Stimulated activated CD4-positive, alpha-beta T cell treated with anti-CD3 and anti-CD28 coated beads, Interleukin-1b, Interleukin-23, amount 100 ng/mL, for 1 hour (primary cell): Measurements from ENCODE around the gene PYURF.

ENCODE experiments used
- DNase-seq, 2 donors: peaks; one replicate each; pipeline ENCODE4 v3.0.0-alpha.2; 2020; ENCODE audit warnings: low read depth in 2 of 2

The PYURF gene

DNA sequence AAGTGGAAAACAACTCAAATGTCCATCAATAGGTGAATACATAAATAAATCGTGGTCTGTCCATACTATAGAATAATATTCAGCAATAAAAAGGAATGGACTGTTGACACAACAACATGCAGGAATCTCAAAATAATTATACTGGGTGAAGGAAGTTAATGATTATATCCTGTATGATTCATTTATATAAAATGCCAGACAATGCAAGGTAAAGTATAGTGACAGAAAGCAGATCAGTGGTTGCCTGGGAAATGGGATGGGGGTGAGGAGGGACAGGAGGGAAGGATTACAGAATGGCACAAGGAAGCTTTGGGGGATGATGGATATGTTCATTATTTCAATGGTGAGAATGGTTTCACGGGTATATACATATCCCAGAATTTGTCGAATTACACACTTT is 12.3 kb downstream of the PYURF start:
- no peak for DNase-seq

- DNase-seq, result no peak
These were observed 20.2 kb downstream of the PYURF start for GRCh38 chr4:88503344-88503743.

DNA sequence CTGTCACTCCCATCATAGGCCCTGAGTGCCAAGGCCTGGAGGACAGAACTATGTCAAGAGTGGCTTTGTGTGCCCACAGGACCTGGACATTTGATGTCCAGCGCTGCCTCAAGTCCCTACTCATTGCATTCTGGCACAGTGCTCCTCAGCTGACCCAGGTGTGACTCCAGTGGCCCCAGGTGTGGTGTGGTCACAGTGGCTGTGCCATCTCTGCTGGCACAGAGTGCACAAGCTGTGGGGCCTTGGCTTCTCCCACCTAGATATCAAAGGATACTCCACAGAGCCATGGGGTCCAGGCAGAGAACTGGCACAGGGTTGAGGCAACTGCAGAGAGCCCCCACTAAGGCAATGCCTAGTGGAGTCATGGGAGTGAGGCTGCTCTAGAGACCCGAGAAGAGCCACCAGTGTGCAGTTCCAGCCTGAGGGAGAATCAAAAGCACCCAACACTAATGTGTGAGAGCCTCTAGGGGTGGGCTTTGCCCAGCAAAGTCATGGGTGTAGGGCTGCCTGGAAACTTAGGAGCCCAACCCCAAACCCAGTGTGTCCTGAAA is 25.6 kb downstream of the PYURF start:
- DNase-seq, result no peak

GRCh38 chr4:88489100-88489761 is 34.3 kb downstream of the PYURF start:
- no peak for DNase-seq

DNA sequence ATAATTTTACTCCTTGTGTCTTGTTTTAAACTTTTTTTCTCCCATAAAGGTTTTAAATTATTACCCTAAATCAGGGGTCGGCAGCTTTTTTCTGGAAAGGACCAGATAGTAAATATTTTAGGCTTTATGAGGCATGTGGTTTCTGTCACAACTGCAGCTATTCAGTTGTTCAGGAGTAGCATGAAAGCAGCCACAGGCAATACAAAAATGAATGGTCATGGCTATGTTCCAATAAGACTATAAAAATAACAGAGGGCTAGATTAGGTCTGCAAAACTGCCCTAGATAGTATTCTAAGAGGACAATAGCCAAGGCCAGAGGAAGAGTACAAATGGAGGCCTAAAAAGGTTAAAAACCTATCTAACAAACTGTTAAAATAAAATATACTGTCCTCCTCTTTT is 42.0 kb downstream of the PYURF start:
- DNase-seq, result no peak

- DNase-seq, result no peak
These were observed 45.3 kb downstream of the PYURF start for GRCh38 chr4:88478247-88478646.

GRCh38 chr4:88477229-88477860 is 46.2 kb downstream of the PYURF start:
- no peak for DNase-seq
